B cell (primary cell): ENCODE results near the gene EFHC2.

Source experiments
- EZH2 ChIP-seq: IDR thresholded peaks from 2 replicates; pipeline ENCODE4 v1.6.1; 2012; ENCODE audit warnings: borderline replicate concordance, low read depth, mild to moderate bottlenecking, moderate library complexity, low read length; ENCODE audit not compliant: insufficient read depth, poor library complexity, severe bottlenecking
- TF ChIP-seq, protein P1 (sequence below): fragments of 200-600 bp; IDR thresholded peaks from one replicate; pipeline ENCODE4 v1.8.0; 2022; ENCODE audit warnings: antibody characterized with exemption, mild to moderate bottlenecking

DNA sequence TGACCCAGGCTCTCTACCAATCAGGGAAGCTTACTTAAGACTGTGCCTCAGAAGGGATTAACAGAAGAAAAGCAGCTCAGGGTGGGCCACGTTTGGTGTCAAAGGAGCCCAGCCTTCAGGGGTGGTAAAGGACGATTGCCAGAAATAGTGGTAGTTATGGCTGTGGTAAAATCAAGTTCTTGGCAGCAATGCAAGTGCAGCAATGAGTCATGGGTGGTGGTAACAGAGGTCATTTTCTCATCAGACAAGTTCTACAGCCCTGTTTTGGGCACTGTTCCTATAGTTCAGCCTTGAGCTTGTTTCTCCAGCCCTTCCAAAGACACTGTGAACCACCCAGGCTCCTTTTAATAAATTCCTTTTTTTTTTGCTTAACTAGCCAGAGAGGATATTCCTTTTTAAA, 120.3 kb downstream of the EFHC2 start:
- TF ChIP-seq, protein P1, sequence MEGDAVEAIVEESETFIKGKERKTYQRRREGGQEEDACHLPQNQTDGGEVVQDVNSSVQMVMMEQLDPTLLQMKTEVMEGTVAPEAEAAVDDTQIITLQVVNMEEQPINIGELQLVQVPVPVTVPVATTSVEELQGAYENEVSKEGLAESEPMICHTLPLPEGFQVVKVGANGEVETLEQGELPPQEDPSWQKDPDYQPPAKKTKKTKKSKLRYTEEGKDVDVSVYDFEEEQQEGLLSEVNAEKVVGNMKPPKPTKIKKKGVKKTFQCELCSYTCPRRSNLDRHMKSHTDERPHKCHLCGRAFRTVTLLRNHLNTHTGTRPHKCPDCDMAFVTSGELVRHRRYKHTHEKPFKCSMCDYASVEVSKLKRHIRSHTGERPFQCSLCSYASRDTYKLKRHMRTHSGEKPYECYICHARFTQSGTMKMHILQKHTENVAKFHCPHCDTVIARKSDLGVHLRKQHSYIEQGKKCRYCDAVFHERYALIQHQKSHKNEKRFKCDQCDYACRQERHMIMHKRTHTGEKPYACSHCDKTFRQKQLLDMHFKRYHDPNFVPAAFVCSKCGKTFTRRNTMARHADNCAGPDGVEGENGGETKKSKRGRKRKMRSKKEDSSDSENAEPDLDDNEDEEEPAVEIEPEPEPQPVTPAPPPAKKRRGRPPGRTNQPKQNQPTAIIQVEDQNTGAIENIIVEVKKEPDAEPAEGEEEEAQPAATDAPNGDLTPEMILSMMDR, result no peak
- TF ChIP-seq EZH2, result no peak
